Fibroblast of lung (primary cell): ENCODE data around the gene UBL7. TPM values are rescaled to one million over a fixed set of nuclear protein-coding genes. Genes with fewer than 3 reads are reported as not detected.

Experiments used
- DNase-seq, 2 donors: peaks; one replicate each; pipeline versions ENCODE4 v3.0.0 to v3.0.0-alpha.2; 2010; ENCODE audit warnings: low read depth in 2 of 2
- H2AFZ ChIP-seq: 2 replicates; pipeline ENCODE4 v1.5.1; 2012; ENCODE audit warnings: low read length, control low read depth, inconsistent platforms
- H3K27ac ChIP-seq: 2 replicates; pipeline ENCODE4 v1.5.1; 2011; ENCODE audit warnings: low read length, control low read depth; ENCODE audit not compliant: insufficient read depth
- H3K27me3 ChIP-seq: 2 replicates; pipeline ENCODE4 v1.5.1; 2011; ENCODE audit warnings: mild to moderate bottlenecking, low read length; ENCODE audit not compliant: control insufficient read depth, insufficient read depth
- H3K36me3 ChIP-seq: 2 replicates; pipeline ENCODE4 v1.5.1; 2011; ENCODE audit warnings: low read length; ENCODE audit not compliant: control insufficient read depth, insufficient read depth
- H3K4me1 ChIP-seq: 2 replicates; pipeline ENCODE4 v1.5.1; 2011; ENCODE audit warnings: low read length; ENCODE audit not compliant: control insufficient read depth, insufficient read depth; ENCODE audit errors: extremely low read depth
- H3K4me2 ChIP-seq: 2 replicates; pipeline ENCODE4 v1.5.1; 2011; ENCODE audit warnings: low read length, control low read depth; ENCODE audit not compliant: insufficient read depth; ENCODE audit errors: extremely low read depth
- H3K4me3 ChIP-seq, 4 experiments: fragments of 200-600 bp in 1 of 4; sonication (generic) in 1 of 4; replicated peaks in 1 of 4; 2 replicates each; pipeline ENCODE4 v1.5.1; 2011 to 2016; ENCODE audit warnings: low read length in 4 of 4, low read depth in 3 of 4, mild to moderate bottlenecking in 3 of 4, control low read depth in 2 of 4, inconsistent platforms in 1 of 4, mixed read lengths in 1 of 4; ENCODE audit not compliant: insufficient read depth in 1 of 4; ENCODE audit errors: control extremely low read depth in 1 of 4
- H3K79me2 ChIP-seq: 2 replicates; pipeline ENCODE4 v1.5.1; 2012; ENCODE audit warnings: mild to moderate bottlenecking, low read length, inconsistent platforms; ENCODE audit not compliant: control insufficient read depth, insufficient read depth
- H3K9ac ChIP-seq: 2 replicates; pipeline ENCODE4 v1.5.1; 2011; ENCODE audit warnings: mild to moderate bottlenecking, low read length, control low read depth; ENCODE audit not compliant: insufficient read depth
- H3K9me3 ChIP-seq: 2 replicates; pipeline ENCODE4 v1.5.1; 2012; ENCODE audit warnings: low read depth, low read length; ENCODE audit not compliant: control insufficient read depth, insufficient read depth
- H4K20me1 ChIP-seq: 2 replicates; pipeline ENCODE4 v1.5.1; 2011; ENCODE audit warnings: low read length; ENCODE audit not compliant: control insufficient read depth, insufficient read depth; ENCODE audit errors: extremely low read depth
- CTCF ChIP-seq, 2 donors: IDR thresholded peaks in 1 of 2; conservative IDR thresholded peaks in 1 of 2; 1 replicate in 1 of 2; 2 replicates in 1 of 2; pipeline ENCODE4 v1.5.1; 2011 to 2012; ENCODE audit warnings: low read length in 2 of 2, control low read depth in 1 of 2, inconsistent platforms in 1 of 2, low read depth in 1 of 2, mild to moderate bottlenecking in 1 of 2
- EZH2 ChIP-seq: IDR thresholded peaks from 2 replicates; pipeline ENCODE4 v1.5.1; 2012; ENCODE audit warnings: low read length, control low read depth, mild to moderate bottlenecking; ENCODE audit errors: missing control alignments
- polyA plus RNA-seq, 2 donors: library from polyadenylated mRNA; depleted of rRNA in 1 of 2; stranded (reverse) in 1 of 2; unstranded in 1 of 2; fragments of >200 nt; gene quantifications; 2 replicates each; pipeline ENCODE4 v1.2.1, GENCODE V29; 2011 to 2012; ENCODE audit warnings: missing spikeins in 1 of 2
- total RNA-seq: library from RNA; depleted of rRNA; stranded (reverse); fragments of >200 nt; gene quantifications from 2 replicates; pipeline ENCODE4 v1.2.1, GENCODE V29; 2014

The UBL7 gene
- total and polyA plus RNA-seq, 2 donors (not counting 1 experiment from before 2014, with no cell fraction given): 31.9 to 36.8 TPM

DNA sequence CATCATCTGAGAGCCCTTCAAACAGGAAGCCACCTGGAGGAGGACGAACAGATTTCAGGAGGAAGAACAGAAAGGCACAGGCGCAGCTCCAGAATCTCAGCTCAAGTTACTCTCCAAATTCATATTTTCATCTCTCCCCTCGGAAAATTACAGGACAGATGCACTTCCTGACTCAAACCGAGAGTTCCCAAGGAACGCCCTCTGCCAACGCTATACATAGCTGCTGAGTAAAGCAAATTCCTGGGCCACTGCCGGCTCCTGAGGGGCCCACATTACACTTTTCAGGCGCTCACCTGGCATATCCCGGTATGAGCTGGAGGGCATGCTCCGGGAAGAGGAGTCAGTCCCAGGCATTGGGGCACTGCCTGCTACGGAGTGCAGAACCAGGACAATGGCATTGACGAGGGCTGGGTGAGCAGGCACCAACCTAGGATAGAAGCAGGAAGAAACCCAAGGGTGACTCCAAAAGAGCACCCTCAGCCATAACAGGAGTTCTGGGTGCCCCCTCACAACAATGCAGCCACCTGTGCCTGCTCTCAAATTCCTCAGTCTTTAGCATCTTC, 11.2 kb downstream of the UBL7 start:
- H3K36me3 ChIP-seq: peaks cover 9% of the 10 kb centered on the region

GRCh38 chr15:74449095-74449494, 11.9 kb downstream of the UBL7 start:
- peaks cover 9% of the 10 kb centered on the region for H3K36me3 ChIP-seq
- DNase-seq: no peak
- H3K4me3 ChIP-seq: no peak overlapping the region
- no peaks in the 10 kb centered on the region for H3K27me3 ChIP-seq
- no peaks in the 10 kb centered on the region for H4K20me1 ChIP-seq
- no peaks in the 10 kb centered on the region for H3K9me3 ChIP-seq
- no peaks in the 10 kb centered on the region for H3K79me2 ChIP-seq
- no peak for TF ChIP-seq EZH2
- no peak for TF ChIP-seq CTCF (conservative IDR thresholded peaks at IDR 0.05 in 1 of 2, IDR thresholded peaks at IDR 0.05 in 1 of 2; ENCODE audit: low read depth in 1 of 2, low read length in 2 of 2)
- H3K9ac ChIP-seq: no peak overlapping the region
- no peak overlapping the region for H2AFZ ChIP-seq
- H3K4me2 ChIP-seq: no peak overlapping the region
- H3K27ac ChIP-seq: no peak overlapping the region
- no peaks in the 10 kb centered on the region for H3K4me1 ChIP-seq

More for the DNA sequence above, 11.2 kb downstream of the UBL7 start:
- no peaks in the 10 kb centered on the region for H3K27me3 ChIP-seq
- TF ChIP-seq EZH2: no peak
- TF ChIP-seq CTCF (conservative IDR thresholded peaks at IDR 0.05 in 1 of 2, IDR thresholded peaks at IDR 0.05 in 1 of 2; ENCODE audit: low read depth in 1 of 2, low read length in 2 of 2): no peak
- no peaks in the 10 kb centered on the region for H3K9me3 ChIP-seq
- no peak overlapping the region for H3K4me3 ChIP-seq
- no peaks in the 10 kb centered on the region for H4K20me1 ChIP-seq
- no peak overlapping the region for H3K4me2 ChIP-seq
- no peak overlapping the region for H2AFZ ChIP-seq
- H3K27ac ChIP-seq: no peak overlapping the region
- H3K9ac ChIP-seq: no peak overlapping the region
- no peak for DNase-seq
- H3K79me2 ChIP-seq: no peaks in the 10 kb centered on the region
- H3K4me1 ChIP-seq: no peaks in the 10 kb centered on the region

DNA sequence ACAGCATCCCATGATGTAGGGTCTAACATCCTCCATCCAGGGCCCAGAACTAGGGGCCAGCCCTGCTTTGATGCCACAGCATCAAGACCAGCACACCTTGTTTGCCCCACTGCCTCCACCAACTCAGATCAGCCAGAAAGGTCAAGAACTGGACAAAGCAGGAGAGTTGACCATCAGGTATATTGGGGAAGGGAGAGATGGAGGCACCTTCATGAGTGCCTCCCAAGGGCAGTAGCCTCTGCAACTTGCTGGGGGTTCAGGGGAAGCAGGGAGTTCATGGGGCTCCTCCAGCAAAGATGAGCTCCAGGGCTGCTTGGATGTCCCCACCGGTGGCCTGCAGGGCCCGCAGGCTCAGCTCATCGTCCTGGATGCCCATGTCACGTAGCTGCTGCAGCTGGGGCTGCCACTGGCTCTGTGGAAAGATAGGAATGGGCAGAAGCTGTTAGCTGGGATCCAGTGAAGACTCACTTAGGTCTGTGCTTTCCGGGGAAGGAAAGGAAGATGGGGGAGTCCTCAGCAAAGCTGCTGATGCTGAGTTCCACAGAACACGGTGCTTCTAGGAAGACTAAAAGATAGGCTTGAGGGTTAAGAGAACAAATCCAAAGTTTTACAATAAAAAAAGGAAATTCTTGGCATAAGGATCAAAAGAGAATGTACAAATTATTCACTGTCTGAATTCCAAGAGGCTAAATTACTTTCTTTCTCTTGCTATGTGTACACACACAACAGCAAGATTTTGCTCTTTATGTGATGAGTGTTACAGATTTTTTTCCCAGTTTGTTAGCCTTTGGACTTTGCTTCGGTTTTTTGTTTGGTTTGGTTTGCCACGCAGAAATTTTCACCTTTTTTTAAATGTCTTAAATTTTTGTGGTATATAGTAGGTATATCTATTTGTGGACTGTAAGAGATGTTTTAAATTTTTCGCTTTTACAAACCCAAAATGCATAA, 14.9 kb downstream of the UBL7 start:
- Histone ChIP-seq H3K4me2 (no peak overlapping the region), H4K20me1 (no peaks in the 10 kb centered on the region), H3K4me1 (no peaks in the 10 kb centered on the region), H3K27ac (no peak overlapping the region), H3K9me3 (no peaks in the 10 kb centered on the region), H2AFZ (no peak overlapping the region), H3K27me3 (no peaks in the 10 kb centered on the region), H3K79me2 (no peaks in the 10 kb centered on the region), H3K4me3 (no peak overlapping the region), H3K9ac (no peak overlapping the region), H3K36me3 (peaks cover 9% of the 10 kb centered on the region)
- DNase-seq: peak in 1 of 2 donors; percentile 41
- TF ChIP-seq EZH2 (no peak), CTCF (conservative IDR thresholded peaks at IDR 0.05 in 1 of 2, IDR thresholded peaks at IDR 0.05 in 1 of 2; ENCODE audit: low read depth in 1 of 2, low read length in 2 of 2) (no peak)
